ENCODE results near the gene MACC1.

The MACC1 gene

GRCh38 chr7:20238754-20239324 is 21.7 kb upstream of the MACC1 start:
- Histone ChIP-seq H3K9ac (ENCODE audit: low read depth, low read length) (no peak overlapping the region), H3K4me3 (ENCODE audit: low read depth, low read length) (no peak overlapping the region), H3K4me1 (ENCODE audit: control insufficient read depth, insufficient read depth, low read length) (peaks cover 11% of the 10 kb centered on the region), H3K27me3 (ENCODE audit: control insufficient read depth, insufficient read depth, low read length) (no peaks in the 10 kb centered on the region), H3K9me3 (ENCODE audit: control insufficient read depth, insufficient read depth, low read length) (no peaks in the 10 kb centered on the region), H3K36me3 (ENCODE audit: control insufficient read depth, insufficient read depth, low read length) (no peaks in the 10 kb centered on the region)

DNA sequence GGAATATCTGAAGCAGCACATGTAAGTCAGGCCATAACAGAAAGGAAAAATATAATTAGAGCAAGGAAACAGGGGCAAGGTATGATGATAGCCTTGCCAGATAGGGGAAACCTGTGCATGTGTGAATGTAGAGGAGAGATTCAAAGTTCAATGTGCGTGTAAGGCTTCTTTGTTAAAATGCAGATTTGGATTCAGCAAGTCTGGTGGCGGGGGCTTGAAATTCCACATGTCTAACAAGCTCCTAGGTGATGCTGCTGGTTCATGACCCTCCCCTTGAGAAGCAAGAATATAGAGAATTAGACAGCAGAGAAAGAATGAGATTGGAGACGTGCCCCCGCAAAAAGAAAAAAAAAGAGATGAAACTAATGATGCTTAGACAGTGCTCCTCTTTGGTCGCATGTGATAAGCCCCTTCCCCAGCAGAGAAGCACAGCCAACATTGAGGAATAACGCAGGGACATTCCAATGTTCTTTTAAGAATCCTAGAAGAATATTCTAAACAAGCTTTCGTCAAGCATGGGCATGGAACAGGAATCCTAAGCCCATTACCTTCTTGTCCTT is 21.1 kb upstream of the MACC1 start:
- Histone ChIP-seq H3K9ac (ENCODE audit: low read depth, low read length) (no peak overlapping the region), H3K27me3 (ENCODE audit: control insufficient read depth, insufficient read depth, low read length) (no peaks in the 10 kb centered on the region), H3K4me3 (ENCODE audit: low read depth, low read length) (no peak overlapping the region), H3K36me3 (ENCODE audit: control insufficient read depth, insufficient read depth, low read length) (no peaks in the 10 kb centered on the region), H3K4me1 (ENCODE audit: control insufficient read depth, insufficient read depth, low read length) (peaks cover 11% of the 10 kb centered on the region), H3K9me3 (ENCODE audit: control insufficient read depth, insufficient read depth, low read length) (no peaks in the 10 kb centered on the region)

DNA sequence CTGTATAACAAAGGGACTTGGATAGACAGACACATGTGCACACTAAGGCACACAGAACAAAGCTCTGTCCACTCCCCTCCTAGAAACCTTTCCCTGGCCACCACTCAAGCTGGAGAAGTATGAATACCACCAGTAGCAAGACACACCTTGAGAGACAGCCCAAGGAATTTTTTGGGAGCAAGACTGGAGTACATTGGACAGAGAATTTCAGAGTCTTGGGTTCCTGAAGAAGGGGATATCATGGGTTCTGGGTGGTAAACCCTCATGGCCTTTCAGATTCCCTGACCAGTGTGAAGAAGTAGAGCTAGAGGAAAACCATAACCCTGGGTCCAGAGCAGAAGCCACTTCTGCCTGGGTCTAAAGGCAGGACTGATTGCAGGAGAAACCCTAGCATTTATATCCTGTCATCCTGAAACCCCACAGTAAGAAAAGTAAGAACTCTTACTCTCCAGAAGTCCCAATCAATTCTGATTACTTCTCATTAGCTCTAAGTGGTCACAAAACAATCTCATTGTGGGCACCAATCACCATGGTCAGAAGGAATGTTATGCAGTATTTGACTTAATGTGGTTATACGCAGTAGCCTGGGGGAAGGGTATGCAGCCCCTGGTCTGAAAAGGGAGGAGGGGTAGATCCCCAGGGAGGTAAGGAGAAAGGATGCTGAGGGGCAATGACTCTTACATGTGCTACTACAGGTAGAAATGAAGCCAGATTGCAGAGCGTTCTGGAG is 20.4 kb upstream of the MACC1 start:
- no peak overlapping the region for H3K9ac ChIP-seq (ENCODE audit: low read depth, low read length)
- H3K27me3 ChIP-seq (ENCODE audit: control insufficient read depth, insufficient read depth, low read length), result no peaks in the 10 kb centered on the region
- no peak overlapping the region for H3K4me3 ChIP-seq (ENCODE audit: low read depth, low read length)
- H3K9me3 ChIP-seq (ENCODE audit: control insufficient read depth, insufficient read depth, low read length), result no peaks in the 10 kb centered on the region
- peaks cover 11% of the 10 kb centered on the region for H3K4me1 ChIP-seq (ENCODE audit: control insufficient read depth, insufficient read depth, low read length)
- H3K36me3 ChIP-seq (ENCODE audit: control insufficient read depth, insufficient read depth, low read length), result no peaks in the 10 kb centered on the region

- Histone ChIP-seq H3K4me3 (ENCODE audit: low read depth, low read length) (no peak overlapping the region), H3K27me3 (ENCODE audit: control insufficient read depth, insufficient read depth, low read length) (no peaks in the 10 kb centered on the region), H3K9ac (ENCODE audit: low read depth, low read length) (no peak overlapping the region), H3K36me3 (ENCODE audit: control insufficient read depth, insufficient read depth, low read length) (no peaks in the 10 kb centered on the region), H3K9me3 (ENCODE audit: control insufficient read depth, insufficient read depth, low read length) (no peaks in the 10 kb centered on the region), H3K4me1 (ENCODE audit: control insufficient read depth, insufficient read depth, low read length) (peaks cover 11% of the 10 kb centered on the region)
Measured at GRCh38 chr7:20236790-20237189, 19.6 kb upstream of the MACC1 start.

DNA sequence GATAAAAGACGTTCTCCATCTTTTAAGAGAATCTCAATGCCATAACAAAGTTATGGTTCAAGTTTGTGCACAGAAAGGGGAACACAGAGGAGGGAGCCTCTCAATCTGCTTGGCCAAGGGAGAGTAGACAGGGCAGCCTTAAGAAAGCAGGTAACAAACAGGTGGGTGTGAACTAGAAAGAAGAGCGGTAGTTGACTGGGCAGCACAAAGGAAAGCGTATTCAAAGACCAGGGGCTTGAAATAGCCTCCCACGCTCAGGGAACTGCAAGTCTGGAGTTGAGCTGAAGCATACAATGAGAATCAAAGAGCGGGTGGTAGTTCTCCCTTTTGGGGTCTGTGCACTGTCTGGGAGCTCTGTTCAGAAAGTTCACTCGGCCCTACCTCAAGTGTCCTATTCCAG is 18.9 kb upstream of the MACC1 start:
- Histone ChIP-seq H3K27me3 (ENCODE audit: control insufficient read depth, insufficient read depth, low read length) (no peaks in the 10 kb centered on the region), H3K9me3 (ENCODE audit: control insufficient read depth, insufficient read depth, low read length) (no peaks in the 10 kb centered on the region), H3K9ac (ENCODE audit: low read depth, low read length) (no peak overlapping the region), H3K4me1 (ENCODE audit: control insufficient read depth, insufficient read depth, low read length) (peaks cover 11% of the 10 kb centered on the region), H3K4me3 (ENCODE audit: low read depth, low read length) (no peak overlapping the region), H3K36me3 (ENCODE audit: control insufficient read depth, insufficient read depth, low read length) (no peaks in the 10 kb centered on the region)

GRCh38 chr7:20235288-20235687 is 18.1 kb upstream of the MACC1 start:
- Histone ChIP-seq H3K9me3 (ENCODE audit: control insufficient read depth, insufficient read depth, low read length) (no peaks in the 10 kb centered on the region), H3K9ac (ENCODE audit: low read depth, low read length) (no peak overlapping the region), H3K27me3 (ENCODE audit: control insufficient read depth, insufficient read depth, low read length) (no peaks in the 10 kb centered on the region), H3K4me1 (ENCODE audit: control insufficient read depth, insufficient read depth, low read length) (peaks cover 11% of the 10 kb centered on the region), H3K36me3 (ENCODE audit: control insufficient read depth, insufficient read depth, low read length) (no peaks in the 10 kb centered on the region), H3K4me3 (ENCODE audit: low read depth, low read length) (no peak overlapping the region)

DNA sequence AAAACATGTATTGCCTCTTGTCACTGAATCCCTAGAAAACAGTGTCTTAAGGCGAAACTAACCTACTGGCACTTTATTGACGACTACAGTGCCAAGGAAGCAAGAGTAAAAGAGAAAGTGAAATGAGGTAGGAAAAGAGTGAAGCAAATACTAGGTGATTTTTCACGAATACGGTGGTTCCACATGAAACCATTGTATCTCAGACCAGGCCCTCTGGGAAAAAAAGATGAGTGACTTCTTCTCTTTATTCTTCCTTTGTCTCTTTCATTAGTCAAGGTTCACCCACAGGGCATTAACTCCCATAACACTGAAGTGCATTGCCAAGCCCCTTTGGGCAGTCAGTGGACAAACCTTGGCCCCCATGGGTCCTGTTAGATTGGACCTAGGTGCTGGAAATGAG is 16.2 kb upstream of the MACC1 start:
- no peak overlapping the region for H3K4me3 ChIP-seq (ENCODE audit: low read depth, low read length)
- no peaks in the 10 kb centered on the region for H3K9me3 ChIP-seq (ENCODE audit: control insufficient read depth, insufficient read depth, low read length)
- peaks cover 10% of the 10 kb centered on the region for H3K4me1 ChIP-seq (ENCODE audit: control insufficient read depth, insufficient read depth, low read length)
- H3K27me3 ChIP-seq (ENCODE audit: control insufficient read depth, insufficient read depth, low read length), result no peaks in the 10 kb centered on the region
- no peak overlapping the region for H3K9ac ChIP-seq (ENCODE audit: low read depth, low read length)
- H3K36me3 ChIP-seq (ENCODE audit: control insufficient read depth, insufficient read depth, low read length), result no peaks in the 10 kb centered on the region

DNA sequence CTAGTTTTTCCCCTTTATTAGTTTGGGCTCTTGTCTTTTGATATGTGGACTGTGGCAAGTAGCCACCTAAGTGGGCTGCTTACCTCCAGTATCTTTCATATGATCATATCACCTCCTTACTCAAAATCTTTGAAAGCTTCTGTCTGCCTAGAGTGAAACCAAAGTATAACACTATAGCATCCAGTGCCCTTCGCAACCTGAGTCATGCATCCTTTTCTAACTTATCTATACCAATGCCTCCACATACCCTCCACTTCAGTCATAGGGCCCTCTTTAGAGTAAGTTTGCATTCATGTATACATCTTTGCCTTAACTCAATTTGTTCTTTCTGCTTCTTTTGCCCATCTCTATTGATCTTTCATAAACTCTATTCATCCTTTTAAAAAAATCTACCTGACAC is 15.7 kb upstream of the MACC1 start:
- Histone ChIP-seq H3K4me1 (ENCODE audit: control insufficient read depth, insufficient read depth, low read length) (peaks cover 5% of the 10 kb centered on the region), H3K9ac (ENCODE audit: low read depth, low read length) (no peak overlapping the region)

GRCh38 chr7:20229646-20230500 is 12.7 kb upstream of the MACC1 start:
- no peaks in the 10 kb centered on the region for H3K27me3 ChIP-seq (ENCODE audit: control insufficient read depth, insufficient read depth, low read length)
- no peaks in the 10 kb centered on the region for H3K36me3 ChIP-seq (ENCODE audit: control insufficient read depth, insufficient read depth, low read length)
- H3K4me1 ChIP-seq (ENCODE audit: control insufficient read depth, insufficient read depth, low read length), result no peaks in the 10 kb centered on the region
- no peak overlapping the region for H3K9ac ChIP-seq (ENCODE audit: low read depth, low read length)
- no peak overlapping the region for H3K4me3 ChIP-seq (ENCODE audit: low read depth, low read length)
- no peaks in the 10 kb centered on the region for H3K9me3 ChIP-seq (ENCODE audit: control insufficient read depth, insufficient read depth, low read length)

More for the DNA sequence above, 15.7 kb upstream of the MACC1 start:
- no peaks in the 10 kb centered on the region for H3K9me3 ChIP-seq (ENCODE audit: control insufficient read depth, insufficient read depth, low read length)
- H3K27me3 ChIP-seq (ENCODE audit: control insufficient read depth, insufficient read depth, low read length), result no peaks in the 10 kb centered on the region
- H3K36me3 ChIP-seq (ENCODE audit: control insufficient read depth, insufficient read depth, low read length), result no peaks in the 10 kb centered on the region
- no peak overlapping the region for H3K4me3 ChIP-seq (ENCODE audit: low read depth, low read length)

- no peaks in the 10 kb centered on the region for H3K27me3 ChIP-seq (ENCODE audit: control insufficient read depth, insufficient read depth, low read length)
- H3K9ac ChIP-seq (ENCODE audit: low read depth, low read length), result no peak overlapping the region
- no peak overlapping the region for H3K4me3 ChIP-seq (ENCODE audit: low read depth, low read length)
- H3K9me3 ChIP-seq (ENCODE audit: control insufficient read depth, insufficient read depth, low read length), result no peaks in the 10 kb centered on the region
- H3K36me3 ChIP-seq (ENCODE audit: control insufficient read depth, insufficient read depth, low read length), result no peaks in the 10 kb centered on the region
- no peaks in the 10 kb centered on the region for H3K4me1 ChIP-seq (ENCODE audit: control insufficient read depth, insufficient read depth, low read length)
Measured at GRCh38 chr7:20229081-20229480, 11.9 kb upstream of the MACC1 start.

DNA sequence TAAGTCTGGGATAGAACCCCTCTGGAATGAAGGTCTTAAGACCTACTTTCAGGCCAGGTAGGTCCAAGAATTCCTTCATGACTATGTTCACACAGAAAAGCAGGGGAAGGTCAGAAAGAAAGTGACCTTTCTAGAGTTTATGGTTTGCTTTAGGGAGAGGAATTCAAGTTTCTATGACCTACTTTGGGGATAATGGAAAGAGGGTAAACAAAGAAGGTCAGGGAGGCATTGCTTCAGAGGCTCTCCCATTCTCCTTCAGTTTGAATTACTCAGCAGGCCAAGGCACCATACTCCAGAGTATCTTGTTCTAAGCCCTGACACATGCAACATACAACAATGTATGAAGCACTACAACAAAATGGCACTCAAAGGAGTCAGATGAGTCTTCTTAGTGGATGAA is 11.5 kb upstream of the MACC1 start:
- Histone ChIP-seq H3K27me3 (ENCODE audit: control insufficient read depth, insufficient read depth, low read length) (no peaks in the 10 kb centered on the region), H3K9ac (ENCODE audit: low read depth, low read length) (no peak overlapping the region), H3K9me3 (ENCODE audit: control insufficient read depth, insufficient read depth, low read length) (no peaks in the 10 kb centered on the region), H3K4me3 (ENCODE audit: low read depth, low read length) (no peak overlapping the region), H3K36me3 (ENCODE audit: control insufficient read depth, insufficient read depth, low read length) (no peaks in the 10 kb centered on the region), H3K4me1 (ENCODE audit: control insufficient read depth, insufficient read depth, low read length) (no peaks in the 10 kb centered on the region)
